HepG2 (cell line): Measurements from ENCODE around the gene NMNAT3.

Experiments used
- FOXP1 ChIP-seq, 2 experiments: fragments of 450-650 bp in 1 of 2; IDR thresholded peaks; 2 replicates each; pipeline ENCODE4 v1.6.1; 2017 to 2018; ENCODE audit warnings: antibody characterized with exemption in 1 of 2
- SRY ChIP-seq: sonication (generic); formaldehyde crosslinking; IDR thresholded peaks from 2 replicates; pipeline ENCODE4 v1.8.0; 2022; ENCODE audit warnings: mild to moderate bottlenecking, missing genetic modification reagents

GRCh38 chr3:139528281-139528680 is 149.5 kb downstream of the NMNAT3 start:
- no peak for TF ChIP-seq FOXP1 (IDR thresholded peaks at IDR 0.05)
- no peak for TF ChIP-seq FOXP1 (CRISPR knock-in tag; IDR thresholded peaks at IDR 0.05)
- TF ChIP-seq SRY, result no peak
